CD4-positive, alpha-beta T cell treated with Interleukin-10 for 1 hour (primary cell): ENCODE data around the gene MYNN.
A peak's percentile ranks its signal among the peaks of the same experiment; 100 is the strongest.

Experiments
- DNase-seq: peaks from one replicate; pipeline ENCODE4 v3.0.0-alpha.2; 2020

Gene MYNN

DNA sequence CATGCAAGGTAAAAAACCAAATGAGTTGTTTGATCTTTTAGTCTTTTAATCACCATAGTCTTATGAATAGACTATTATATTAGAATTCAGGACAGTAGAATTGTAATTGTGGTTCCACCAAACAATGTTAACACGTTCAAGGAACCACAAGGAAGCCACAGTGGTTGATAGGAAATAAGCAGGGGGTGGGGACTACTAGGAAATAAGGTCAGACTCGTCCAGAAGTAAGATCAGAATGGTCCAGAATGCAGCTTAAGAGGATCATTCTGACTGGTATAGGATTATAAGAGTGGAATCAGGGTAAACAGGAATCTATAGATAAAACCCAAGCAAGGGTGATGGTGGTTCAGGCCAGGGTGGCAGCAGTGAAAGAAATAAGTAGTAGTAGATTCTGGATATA is 7.5 kb downstream of the MYNN start:
- DNase-seq: peak; percentile 15

DNA sequence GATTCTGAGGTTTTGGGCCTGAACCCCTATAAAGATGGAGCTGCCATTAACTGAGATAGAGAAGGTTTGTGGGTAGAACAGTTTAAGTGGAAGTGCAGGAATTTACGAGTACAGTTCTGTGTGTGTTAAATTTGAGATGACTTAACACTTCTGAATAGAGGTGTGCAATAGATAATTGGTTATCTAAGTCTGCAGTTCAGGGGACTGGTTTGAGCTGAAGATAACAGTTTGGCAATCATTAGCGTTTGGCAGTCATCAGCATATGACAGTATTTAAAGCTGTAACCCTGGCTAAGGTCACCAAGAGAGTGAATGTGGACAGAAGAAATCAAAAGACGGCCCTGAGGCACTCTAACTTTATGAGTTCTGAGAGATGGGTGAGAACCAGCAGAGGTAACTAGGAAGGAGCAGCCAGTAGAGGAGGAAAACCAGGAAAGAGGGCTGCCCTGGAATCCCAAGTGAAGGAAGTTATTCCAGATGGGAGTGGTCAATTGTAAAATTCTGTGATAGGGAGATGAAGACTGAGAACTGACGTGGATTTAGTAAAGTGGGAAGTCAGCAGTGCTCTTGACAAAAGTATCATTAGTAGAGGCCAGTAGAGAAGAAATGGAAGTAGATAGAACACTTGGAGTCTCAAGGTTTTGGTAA is 8.1 kb downstream of the MYNN start:
- DNase-seq: no peak

DNA sequence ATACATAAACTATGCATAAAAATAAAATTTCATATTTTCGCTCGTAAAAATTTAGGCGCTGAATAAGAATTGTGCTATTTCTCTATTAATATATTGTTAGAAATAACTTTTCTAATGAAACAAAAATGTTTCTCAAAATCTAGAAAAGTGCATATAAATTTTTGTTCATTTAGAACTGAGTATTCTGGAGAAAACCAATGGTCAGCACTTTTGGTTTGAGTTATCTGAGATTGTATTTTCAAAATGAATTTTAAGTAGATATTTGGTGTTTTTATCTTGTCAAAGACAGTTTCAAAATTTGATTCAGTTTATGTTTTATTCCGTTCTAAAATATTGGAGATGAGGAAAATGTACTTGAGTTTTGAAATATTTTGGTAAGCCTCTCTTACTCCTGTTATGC is 13.9 kb downstream of the MYNN start:
- no peak for DNase-seq

DNA sequence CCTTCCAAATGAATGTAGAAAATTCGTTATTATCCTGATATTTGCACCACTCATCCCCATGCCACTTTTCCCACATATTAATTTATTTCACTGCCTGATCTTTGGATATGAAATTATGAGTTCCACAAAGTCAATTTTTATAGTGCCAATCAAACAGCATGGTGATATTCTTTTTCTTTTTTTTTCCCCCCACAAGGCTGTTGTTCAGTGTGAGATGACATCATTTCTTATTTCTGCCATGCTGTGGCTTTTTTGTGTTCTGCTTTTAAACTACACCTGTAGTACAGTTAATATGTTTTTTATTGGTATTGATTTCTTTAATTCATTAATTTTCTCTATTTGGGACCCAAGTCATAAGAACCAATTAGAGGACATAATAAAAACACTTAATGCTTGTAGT is 14.6 kb downstream of the MYNN start:
- no peak for DNase-seq

DNA sequence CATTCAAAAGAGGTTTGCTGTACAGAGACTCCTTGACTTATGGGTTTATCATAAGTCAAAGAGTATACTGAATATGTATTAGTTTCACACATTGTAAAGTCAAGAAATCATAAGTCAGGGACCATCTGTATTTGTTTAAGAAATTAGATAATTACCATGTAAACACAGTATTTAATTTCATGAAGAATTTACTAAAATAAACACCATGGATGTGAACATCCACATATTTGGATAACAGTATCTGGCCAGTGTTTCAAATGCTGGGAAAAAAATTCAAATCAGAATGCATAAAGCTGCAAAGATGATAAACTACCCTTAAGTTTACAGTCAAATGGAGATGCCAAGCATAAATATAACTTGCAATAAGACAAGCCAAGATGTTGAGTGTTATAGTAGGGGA is 17.0 kb downstream of the MYNN start:
- DNase-seq: no peak

DNA sequence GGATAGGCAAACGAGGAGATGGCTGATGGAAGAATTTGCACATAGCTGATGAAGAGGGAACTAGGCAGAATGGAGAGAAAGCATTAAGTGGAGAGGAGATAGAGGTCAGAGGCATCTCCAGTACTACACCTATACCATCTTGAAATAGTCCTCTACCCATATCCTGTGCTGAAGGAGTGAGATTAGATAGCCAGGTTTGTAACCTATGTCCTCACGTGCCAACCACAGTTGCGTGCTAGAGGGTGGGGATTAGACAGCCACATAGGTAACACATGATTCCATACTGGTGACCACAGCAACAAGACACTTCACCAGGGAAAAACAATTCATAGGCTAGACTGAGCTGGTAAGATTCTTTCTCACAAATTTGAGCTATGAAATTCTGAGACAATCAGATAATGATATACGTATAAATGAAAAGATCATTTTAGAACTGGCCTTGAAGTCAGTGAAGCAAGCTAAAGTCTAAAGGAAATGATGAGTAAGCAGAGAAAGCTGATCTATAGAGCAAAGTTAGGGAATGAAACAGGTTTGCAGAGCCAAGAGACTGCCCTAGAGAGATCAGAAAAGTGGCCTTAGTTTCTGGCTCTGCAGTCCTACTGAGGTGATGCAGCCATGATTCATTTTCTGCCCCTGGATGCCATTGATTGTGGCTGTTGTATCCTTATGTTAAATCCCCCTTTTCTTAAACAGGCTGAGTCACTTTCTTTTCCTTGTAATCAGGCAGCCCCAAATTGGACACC is 17.7 kb downstream of the MYNN start:
- no peak for DNase-seq

DNA sequence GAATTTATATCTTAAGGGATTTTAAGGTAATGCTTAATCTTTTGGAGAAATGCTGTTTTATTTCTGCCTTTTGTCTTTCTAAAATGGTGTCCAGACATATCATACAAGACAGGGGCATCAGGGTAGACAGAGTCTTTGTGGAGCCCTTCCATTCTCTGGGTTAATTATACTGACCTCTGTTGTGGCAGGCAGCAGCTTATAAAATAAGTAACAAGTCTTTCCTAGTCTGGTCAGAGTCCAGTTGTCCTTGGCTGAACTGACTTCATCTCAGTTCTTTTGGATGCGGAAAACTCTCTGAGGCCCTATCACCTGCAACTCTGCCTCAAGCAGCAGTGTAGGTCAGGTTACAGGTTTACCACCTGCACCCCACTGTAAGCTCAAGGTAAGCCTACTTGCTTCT is 19.2 kb downstream of the MYNN start:
- no peak for DNase-seq

DNA sequence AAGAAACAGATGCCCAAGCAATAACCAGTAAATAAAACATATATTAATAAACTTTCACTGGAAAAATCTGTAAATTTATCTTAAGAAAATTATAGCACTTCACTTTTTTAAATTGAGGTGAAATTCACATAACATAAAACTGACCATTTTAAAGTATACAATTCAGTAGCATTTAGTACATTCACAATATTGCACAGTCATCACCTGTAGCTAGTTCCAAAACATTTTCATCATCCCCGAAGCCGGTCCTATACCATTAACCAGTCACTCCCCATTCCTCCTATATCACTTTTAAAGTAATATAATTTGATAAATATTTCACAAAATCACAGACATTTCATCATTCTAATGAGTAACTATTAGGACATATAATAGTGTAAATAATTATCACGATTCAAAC is 31.5 kb downstream of the MYNN start:
- no peak for DNase-seq

DNA sequence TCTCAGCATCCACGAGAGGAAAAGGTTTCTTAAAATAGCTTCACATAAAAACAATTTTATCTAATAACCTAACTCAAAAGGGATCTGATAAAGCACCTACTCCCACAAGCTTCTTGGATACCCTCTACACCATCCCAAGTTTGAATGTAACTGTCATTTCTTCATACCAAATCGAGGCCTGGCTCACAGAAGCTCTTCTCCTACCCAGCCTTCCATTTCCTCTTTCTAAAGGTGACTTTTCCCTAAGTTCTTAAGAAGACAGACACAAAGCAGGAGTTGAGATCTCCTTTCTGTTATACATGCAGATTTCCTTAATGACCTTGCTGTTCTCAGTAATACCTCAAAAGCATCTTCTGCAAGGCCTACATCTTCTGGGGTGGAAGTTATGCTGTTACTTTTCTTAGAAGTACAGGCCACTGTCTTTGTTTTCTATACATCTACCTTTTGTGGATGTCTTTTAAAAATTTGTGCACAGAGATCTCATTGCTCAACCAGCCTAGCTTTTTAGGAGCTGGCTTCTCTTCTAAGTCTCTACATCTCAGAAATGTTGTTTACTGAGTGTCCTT is 36.1 kb downstream of the MYNN start:
- DNase-seq: no peak

DNA sequence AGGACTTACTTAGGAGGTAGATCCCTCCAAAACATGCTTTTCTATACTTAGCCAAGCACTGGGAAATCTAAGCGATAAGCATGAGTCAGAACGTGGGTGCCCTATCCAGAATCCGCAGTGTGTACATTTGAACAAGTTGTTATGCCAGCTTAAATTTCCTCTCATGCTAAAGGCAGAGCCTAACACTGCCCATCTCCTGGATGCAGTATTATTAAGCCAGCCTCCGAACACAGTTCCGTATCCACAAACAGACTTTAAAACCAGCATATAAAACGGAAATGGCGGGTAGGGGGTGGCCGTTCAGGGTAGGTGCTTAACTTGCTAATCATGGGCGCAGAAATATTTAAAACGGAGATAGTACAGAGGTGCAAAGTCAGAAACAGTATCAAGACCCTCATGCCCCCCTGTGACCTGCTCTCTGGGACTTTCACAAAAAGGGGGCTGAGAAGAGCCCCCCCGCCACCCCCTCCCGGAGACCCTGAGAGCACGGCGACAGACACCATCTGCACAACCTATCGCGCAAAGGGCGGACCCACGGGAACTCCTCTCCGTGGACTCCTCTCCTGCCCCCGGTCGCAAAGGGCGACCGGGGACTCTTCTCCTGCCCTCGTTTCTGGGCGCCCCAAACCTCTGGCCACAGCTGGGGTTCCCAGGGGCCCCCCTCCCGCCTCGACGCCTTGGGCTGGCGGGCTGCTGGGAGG is 38.6 kb downstream of the MYNN start:
- peak; percentile 15 for DNase-seq

DNA sequence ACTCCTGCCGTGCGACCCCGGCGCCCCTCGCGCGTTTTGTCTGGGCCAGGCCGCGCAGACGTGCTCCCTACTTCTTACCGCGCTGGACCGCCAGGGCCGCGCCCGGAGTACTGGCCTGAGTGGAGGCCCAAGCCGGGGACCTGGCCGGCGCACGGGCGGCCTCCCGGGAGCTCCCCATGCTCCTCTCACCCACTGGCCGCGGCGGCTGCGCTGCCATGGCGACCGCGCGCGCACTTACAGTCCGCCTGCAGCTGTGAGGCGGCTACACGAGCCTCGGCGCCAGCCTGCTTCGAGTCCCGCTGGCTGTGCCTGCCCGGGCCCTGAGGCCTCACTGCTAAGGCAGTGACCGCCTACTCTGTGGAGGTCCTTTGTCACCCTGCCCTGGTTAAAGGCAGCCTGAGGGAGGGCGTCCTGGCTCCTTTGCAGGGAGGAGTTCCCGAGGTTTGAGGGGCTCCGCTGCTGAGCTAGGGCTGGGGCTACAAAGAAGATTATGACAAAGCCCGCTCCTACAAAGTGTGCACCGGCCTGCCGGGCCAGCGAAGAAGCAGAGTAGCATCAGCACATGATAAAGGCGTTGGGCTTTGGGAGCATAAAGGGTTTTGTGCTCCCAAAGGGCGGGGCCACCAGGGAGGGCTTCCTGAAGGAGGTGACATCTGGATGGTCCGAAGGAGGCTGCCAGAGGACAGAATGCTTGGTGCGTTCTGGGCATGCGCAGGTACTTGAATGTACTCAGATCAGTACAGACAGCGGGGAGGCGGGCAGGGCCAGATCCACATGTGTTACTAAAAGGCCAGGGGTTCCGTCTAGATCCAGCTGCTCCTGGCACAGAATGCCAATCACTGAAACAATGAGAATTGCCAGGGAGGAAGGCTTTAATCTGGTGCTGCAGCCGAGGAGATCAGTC is 39.4 kb downstream of the MYNN start, which contains the start of the genes LRRC34 and LRRIQ4:
TSS of gene LRRC34 (minus strand) at position 573 of the 904 bp plus-strand sequence. CDS start at position 217, 356 bp downstream.
TSS of gene LRRIQ4 (plus strand) at position 539 of the 904 bp plus-strand sequence. CDS start 9,052 bp downstream, outside the sequence.
- DNase-seq: peak; percentile 70

DNA sequence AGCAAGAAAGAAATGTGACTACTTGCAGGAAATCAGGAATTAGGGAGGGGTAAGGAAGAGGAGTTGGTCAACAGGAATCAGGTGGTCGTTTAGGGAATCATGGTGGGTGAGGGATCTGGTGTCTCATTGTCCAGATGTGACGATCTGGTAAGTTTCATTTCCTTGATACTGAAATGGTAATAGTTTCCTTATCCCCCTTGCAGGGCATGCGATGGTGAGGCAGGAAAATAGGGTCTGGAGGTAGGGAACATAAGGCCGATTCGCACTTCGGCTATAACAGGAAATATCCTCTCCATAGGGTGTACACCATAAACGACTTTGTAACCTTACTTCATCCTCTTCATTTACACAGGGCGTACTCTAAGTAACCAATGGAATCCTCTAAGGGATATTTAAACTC is 40.1 kb downstream of the MYNN start:
- peak; percentile 6 for DNase-seq

DNA sequence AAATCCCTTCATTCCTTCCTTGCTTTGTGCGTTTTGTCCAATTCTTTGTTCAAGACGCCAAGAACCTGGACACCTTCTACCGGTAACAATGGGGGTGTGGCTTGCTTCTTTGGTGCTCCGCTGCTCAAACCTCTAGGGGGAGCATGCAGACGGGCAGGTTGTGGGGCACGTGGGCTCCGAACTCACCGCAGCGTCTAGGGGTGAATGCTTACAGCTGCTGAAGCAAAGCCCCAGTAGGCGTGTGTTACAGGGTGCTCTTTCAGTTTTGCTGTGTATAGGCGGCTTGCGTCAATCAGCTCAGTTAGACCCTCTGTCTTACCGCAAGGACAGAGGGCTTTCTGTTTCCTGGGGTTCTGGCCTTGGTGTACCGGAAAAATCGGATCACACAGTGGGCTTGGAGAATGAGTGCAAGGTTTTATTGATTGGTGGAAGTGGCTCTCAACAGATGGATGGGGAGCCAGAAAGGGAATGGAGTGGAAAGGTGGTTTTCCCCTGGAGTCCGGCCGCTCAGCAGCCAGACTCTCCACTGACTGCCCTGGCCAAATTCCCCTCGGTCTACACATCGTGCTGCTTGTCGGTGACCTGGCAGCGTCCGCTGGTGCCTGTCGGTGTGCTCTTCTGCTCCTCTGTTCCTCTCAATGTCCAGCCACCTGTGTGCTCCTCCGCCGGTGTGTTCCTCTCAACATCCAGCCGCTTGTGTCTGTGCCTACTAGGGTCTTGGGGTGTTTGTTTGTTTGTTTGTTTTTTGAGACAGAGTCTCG is 40.7 kb downstream of the MYNN start:
- peak; percentile 83 for DNase-seq

DNA sequence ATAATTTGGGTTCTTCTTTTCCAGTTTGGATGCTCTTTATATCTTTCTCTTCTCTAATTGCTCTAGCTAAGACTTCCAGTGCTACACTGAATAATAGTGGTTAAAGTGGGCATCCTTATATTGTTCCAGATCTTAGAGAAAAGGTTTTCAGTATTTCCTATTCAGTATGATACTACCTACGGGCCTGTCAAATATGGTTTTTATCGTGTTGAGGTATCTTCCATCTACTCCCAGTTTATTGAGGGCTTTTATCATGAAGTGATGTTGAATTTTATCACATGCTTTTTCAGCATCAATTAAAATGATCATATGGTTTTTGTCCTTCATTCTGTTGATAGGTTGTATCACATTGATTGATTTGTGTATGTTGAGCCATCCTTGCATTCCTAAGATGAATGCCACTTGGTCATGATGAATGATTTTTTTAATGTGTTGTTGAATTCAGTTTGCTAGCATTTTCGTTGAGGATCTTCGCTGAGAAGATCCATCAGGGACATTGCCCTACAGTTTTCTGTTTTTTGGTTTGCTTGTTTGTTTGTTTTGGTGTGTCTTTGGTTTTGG is 42.5 kb downstream of the MYNN start:
- DNase-seq: no peak

DNA sequence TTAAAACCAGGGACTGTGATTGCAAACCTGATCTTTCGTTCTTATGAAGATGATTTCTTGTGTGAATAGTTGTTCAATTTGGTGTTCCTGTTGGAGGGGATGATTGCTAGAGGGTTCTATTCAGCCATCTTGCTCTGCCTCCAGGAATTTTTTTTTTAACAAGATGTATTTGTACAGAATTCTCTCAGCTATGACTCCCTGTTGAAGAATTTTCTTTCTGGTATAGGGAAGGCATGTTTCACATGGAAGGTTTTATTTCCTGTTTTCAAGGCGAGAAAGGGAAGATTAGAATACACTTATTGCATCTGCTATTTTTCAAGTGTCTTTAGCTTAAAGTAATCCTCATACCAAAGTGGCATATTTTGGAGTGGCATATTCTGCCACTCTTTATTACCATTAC is 45.1 kb downstream of the MYNN start:
- DNase-seq: no peak

DNA sequence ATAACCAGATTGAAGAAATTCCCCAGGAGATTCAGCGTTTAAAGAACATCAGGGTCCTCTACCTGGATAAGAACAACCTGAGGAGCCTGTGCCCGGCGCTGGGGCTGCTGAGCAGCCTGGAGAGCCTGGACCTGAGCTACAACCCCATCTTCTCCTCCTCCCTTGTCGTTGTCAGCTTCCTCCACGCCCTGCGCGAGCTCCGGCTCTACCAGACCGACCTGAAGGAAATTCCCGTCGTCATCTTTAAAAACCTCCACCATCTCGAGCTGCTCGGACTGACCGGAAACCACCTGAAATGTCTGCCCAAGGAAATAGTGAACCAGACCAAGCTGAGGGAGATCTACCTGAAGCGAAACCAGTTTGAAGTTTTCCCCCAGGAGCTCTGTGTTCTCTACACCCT is 48.9 kb downstream of the MYNN start:
- no peak for DNase-seq

DNA sequence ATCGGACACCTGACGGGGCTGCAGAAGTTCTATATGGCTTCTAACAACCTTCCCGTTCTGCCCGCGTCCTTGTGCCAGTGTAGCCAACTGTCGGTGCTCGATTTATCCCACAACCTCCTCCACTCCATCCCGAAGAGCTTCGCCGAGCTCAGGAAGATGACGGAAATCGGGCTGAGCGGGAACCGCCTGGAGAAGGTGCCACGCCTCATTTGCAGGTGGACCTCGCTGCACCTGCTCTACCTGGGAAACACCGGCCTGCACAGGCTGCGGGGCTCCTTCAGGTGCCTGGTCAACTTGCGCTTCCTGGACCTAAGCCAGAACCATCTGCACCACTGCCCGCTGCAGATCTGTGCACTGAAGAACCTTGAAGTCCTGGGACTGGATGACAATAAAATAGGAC is 49.3 kb downstream of the MYNN start:
- no peak for DNase-seq

DNA sequence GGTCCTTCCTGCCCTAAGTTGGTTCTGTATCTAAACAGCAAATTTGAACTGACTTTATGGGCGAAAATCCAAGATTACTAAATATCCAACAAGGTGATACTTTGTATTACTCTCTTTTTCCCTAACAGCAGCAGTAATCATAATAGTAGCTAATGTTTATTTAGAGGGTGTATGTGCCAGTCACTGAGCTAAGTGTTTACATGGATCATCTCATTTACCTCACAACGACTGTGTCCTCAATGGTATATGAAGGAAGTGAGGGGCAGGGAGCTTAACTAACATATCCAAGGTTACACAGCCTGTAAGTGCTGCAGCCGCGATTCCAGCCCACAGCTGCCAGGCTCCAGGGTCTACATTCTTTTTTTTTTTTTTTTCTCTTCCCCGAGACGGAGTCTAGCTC is 49.8 kb downstream of the MYNN start:
- no peak for DNase-seq

DNA sequence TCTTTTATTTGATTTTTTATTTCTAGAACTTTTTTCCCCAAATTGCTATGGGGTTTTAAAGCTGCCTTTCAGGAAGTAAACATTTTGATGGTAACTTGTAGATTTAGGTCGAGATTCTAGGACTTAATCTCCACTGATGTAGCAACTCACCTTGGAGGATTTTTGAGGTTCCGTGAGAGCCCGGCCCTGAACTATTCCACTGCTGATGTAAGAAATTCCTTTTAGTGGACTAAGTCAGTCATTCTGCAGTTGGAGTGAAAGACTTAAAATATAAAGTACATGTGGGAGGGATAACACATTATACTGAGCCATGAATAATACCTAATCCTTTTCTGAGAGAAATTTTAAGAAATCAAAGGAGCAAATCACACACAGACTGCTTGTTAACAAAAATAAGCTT is 52.1 kb downstream of the MYNN start:
- no peak for DNase-seq

DNA sequence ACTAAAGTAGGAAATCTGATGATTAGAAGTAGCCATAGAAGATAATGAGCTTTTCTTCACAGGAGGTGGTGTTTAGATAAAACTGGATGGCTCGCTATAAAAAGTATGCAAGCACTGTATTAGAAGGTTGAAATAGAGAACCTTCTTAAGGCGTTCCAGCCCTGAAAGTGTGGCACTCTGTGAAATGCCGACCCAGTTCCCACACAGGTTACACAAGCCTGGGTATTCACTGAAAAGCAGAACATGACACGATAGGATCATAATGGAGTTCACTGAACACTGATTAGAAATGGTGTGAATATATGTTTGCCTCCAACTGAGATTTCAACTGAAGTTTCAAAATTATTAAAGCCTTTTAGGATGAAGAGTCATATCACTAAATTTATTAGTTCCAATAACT is 54.5 kb downstream of the MYNN start:
- no peak for DNase-seq

DNA sequence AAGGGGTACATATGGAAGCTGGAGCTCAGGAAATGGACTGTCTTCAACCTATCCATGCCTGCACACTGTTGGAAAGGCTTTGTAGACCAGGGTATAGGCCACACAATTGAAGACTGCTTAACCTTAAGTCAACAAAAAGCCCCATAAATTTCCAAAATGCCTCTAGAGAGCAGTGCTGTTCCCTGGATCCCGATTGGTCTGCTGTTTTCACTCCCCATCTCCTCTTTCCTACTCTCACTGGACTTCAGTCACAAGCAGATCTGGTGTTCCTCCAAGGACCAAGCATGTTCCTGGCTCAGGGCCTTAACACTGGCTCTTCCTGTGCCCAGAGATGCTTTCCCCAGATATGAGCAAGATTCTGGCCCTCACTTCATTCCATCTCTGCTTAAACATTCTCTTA is 62.3 kb downstream of the MYNN start:
- DNase-seq: no peak
